PC-3 (cell line): ENCODE results near the gene TUBA3D.
"Not testable (repeated sequence)": the region's sequence is repeated elsewhere in the genome, so short reads cannot be mapped to it uniquely, and the experiment has no call there.

Experiments used
- EZH2 ChIP-seq: fragments of 300-600 bp; sonication (generic); IDR thresholded peaks from one replicate; pipeline ENCODE4 v1.6.1; 2017; ENCODE audit warnings: antibody characterized with exemption, mild to moderate bottlenecking, low read length; ENCODE audit not compliant: unreplicated experiment
- EZH2phosphoT487 ChIP-seq: fragments of 300-600 bp; sonication (generic); IDR thresholded peaks from 2 replicates; pipeline ENCODE4 v1.6.1; 2018; ENCODE audit warnings: mild to moderate bottlenecking, antibody characterized with exemption, low read length, borderline replicate concordance
- TF ChIP-seq, protein P1 (sequence below): fragments of 300-600 bp; sonication (generic); conservative IDR thresholded peaks from 2 replicates; pipeline ENCODE4 v1.5.1; 2017; ENCODE audit warnings: antibody characterized with exemption, low read depth, mild to moderate bottlenecking, low read length

DNA sequence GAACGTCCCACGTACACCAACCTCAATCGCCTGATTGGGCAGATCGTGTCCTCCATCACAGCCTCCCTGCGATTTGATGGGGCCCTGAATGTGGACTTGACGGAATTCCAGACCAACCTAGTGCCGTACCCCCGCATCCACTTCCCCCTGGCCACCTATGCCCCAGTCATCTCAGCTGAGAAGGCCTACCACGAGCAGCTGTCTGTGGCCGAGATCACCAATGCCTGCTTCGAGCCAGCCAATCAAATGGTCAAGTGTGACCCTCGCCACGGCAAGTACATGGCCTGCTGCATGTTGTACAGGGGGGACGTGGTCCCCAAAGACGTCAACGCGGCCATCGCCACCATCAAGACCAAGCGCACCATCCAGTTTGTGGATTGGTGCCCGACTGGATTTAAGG is 4.4 kb downstream of the TUBA3D start:
- TF ChIP-seq, protein P1, sequence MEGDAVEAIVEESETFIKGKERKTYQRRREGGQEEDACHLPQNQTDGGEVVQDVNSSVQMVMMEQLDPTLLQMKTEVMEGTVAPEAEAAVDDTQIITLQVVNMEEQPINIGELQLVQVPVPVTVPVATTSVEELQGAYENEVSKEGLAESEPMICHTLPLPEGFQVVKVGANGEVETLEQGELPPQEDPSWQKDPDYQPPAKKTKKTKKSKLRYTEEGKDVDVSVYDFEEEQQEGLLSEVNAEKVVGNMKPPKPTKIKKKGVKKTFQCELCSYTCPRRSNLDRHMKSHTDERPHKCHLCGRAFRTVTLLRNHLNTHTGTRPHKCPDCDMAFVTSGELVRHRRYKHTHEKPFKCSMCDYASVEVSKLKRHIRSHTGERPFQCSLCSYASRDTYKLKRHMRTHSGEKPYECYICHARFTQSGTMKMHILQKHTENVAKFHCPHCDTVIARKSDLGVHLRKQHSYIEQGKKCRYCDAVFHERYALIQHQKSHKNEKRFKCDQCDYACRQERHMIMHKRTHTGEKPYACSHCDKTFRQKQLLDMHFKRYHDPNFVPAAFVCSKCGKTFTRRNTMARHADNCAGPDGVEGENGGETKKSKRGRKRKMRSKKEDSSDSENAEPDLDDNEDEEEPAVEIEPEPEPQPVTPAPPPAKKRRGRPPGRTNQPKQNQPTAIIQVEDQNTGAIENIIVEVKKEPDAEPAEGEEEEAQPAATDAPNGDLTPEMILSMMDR, result not testable (repeated sequence)
- TF ChIP-seq EZH2phosphoT487, EZH2: not testable (repeated sequence)
